HG03442 (cell line): ENCODE measurements around the gene LSM14B.
"Not testable (repeated sequence)": the region's sequence is repeated elsewhere in the genome, so short reads cannot be mapped to it uniquely, and the experiment has no call there.

Experiments used
- ATAC-seq: cut with Tn5 transposase; IDR thresholded peaks from one replicate; pipeline ENCODE4 v1.9.1; 2021; ENCODE audit warnings: mild to moderate bottlenecking, moderate library complexity; ENCODE audit not compliant: unreplicated experiment

LSM14B gene

GRCh38 chr20:62143957-62144825 lies 21.9 kb downstream of the LSM14B start:
- ATAC-seq: peak; percentile 22

- no peak for ATAC-seq
Measured at GRCh38 chr20:62145688-62146018, 23.4 kb downstream of the LSM14B start.

- ATAC-seq: no peak
Measured at GRCh38 chr20:62146019-62146755, 23.9 kb downstream of the LSM14B start.

- no peak for ATAC-seq
Measured at GRCh38 chr20:62147125-62147524, 24.9 kb downstream of the LSM14B start.

GRCh38 chr20:62147528-62147927 lies 25.3 kb downstream of the LSM14B start:
- no peak for ATAC-seq

DNA sequence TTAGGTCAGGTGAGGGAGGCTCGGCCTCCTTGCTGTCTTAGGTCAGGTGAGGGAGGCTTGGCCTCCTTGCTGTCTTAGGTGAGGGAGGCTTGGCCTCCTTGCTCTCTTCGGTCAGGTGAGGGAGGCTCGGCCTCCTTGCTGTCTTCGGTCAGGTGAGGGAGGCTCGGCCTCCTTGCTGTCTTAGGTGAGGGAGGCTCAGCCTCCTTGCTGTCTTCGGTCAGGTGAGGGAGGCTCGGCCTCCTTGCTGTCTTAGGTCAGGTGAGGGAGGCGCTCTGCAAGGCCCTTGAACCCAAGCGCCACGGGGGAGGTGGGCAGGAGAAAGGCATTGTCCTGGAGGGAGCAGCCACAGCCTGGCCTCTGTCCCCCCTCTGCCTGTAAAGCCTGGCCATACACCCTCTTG lies 26.1 kb downstream of the LSM14B start:
- ATAC-seq: not testable (repeated sequence)

DNA sequence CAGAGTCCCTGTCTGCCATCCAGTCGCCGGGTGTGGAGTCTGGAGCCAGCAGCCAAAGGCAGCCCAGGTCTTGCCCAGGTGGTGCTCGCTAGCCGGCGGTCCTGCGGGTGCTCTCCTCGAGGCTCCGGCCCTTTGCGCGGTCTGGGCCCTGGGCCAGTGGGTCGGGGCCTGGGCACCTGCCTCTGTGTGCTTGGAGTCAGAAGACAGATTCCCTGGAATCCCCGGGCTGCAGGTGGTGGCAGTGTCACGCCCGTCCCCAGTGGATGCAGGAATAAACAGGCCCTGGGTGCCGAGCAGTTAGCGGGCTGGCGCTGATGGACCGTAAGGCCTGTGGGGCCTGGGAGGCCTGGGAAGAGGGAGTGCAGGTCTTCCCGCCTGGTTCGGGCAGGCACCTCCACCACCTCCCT lies 26.6 kb downstream of the LSM14B start:
- no peak for ATAC-seq

- ATAC-seq: no peak
Measured at GRCh38 chr20:62149532-62150309, 27.4 kb downstream of the LSM14B start.

DNA sequence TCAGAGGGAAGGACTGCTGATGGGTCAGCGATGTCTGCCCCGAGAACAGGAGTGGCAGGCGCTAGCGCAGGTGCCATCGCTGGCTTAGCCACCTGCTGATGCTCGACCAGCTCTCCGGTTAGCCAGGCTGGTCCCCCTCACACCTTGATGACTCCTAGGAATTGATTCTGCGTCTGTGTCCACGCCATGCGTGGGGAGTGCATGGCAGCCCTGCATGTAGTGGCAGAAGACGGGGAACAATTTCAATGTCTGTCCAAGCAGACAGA lies 28.0 kb downstream of the LSM14B start:
- ATAC-seq: no peak

DNA sequence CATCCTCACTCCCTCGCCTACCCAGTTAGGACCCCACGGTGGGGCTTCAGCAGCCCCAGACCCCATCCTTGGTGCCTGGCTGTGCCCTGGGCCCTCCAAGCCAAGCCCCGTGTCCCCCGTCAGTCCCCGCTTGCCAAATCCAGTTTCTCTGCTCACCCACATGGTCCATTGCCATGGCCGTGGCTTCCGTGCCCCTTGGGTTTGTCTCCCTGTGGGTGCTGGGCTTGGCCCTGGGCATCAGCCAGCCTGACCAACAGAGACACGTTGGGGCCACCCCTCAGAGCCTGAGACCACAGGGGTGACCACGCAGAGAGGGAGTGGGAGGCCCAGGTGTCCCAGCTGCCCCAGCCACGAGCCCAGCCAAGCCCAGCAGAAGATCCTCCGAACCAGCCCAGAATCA lies 28.9 kb downstream of the LSM14B start:
- ATAC-seq: no peak

- no peak for ATAC-seq
Measured at GRCh38 chr20:62151835-62152364, 29.6 kb downstream of the LSM14B start.

DNA sequence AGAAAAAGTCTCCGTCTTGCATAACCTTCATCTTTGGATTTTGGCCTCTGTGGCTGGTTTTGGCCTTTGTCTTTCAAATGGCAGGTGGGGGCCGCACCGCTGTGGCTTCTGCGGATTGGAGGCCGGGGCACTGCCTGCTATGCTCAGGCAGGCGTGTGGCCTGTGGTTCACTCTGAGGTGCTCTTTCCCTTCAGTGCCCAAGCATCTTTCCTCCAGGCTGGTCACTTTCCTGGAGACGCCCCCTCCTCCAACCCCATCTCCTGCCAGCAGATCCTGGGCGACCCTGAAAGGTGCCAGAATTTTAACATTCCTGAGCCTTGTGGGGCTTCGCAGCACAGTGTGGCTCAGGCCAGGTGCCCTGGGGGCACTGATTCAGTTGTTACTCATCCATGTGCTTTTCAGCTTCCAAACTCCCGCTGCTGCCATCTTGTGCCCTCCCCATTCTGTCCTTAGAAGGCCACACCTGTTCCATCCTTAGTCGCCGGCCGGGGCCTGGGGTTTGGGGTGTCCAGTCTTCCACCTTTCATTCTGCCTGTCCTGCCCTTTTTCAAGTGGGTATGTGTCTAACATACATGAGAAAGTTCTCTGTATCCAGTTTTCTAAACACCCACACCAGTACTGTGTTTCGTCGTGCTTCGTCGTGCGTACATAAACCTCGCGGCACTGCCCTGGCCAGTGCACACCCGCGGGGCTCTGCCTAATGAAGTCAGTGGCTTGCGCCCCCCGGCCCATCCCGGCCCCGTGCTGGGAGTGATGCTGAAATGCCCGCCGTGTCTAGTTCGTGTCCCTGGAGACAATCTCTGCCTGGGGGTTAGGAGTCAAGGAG lies 33.4 kb downstream of the LSM14B start:
- no peak for ATAC-seq

GRCh38 chr20:62156254-62156556 lies 33.9 kb downstream of the LSM14B start:
- no peak for ATAC-seq

GRCh38 chr20:62156592-62157386 lies 34.5 kb downstream of the LSM14B start:
- peak; percentile 39 for ATAC-seq

DNA sequence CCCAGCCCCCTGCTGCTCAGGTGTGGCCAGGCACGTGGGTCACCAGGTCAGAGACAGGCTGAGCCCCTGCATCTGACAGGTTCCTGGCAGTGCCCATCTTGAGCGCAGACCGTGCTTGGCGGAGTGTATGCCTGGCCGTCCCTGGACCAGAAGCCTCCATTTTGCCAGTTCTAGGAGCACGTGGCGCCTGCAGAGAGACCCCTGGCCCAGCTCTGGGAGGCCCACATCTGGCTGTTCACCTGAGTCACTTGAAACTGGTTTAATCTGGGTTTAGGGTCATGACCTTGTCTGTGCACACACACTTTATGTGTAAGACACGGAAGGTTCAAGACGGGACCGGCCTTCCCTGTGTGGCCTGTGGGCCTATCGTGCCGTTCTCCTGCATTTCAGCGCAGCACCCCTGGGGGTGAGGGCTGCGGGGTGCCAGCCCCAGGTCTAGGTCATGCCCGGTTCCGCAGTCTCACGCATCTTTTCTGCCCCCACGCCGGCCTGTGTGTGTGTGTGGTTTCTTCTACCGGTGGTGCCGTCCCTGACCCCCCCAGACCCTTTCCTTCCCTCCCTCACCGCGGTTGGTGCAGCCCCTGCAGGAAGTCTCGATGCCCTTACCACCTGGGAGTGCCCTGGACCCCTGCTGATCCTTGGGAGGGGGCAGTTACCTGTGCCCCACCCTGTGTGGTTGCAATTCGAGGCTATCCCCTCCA lies 35.3 kb downstream of the LSM14B start:
- ATAC-seq: no peak

GRCh38 chr20:62158088-62158400 lies 35.8 kb downstream of the LSM14B start:
- no peak for ATAC-seq

- no peak for ATAC-seq
Measured at GRCh38 chr20:62158541-62158940, 36.3 kb downstream of the LSM14B start.

- ATAC-seq: no peak
Measured at GRCh38 chr20:62159052-62159451, 36.8 kb downstream of the LSM14B start.

DNA sequence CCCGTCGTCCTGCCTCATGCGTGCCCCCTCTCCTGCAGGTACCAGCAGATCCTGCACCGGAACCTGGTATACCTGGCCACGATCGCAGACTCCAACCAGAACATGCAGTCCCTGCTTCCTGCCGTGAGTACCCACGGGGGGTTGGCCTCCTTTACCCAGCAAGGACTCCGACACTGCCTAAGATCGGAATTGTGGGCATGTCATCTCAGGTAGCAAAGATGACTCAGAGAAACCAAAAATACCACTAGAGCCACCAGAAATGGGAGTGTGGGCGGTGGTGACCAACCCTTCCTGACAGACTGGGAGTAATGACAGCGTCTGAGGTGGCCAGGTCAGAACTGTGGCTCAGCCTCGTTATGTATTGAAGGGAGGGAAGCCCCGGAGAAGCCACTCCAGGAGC lies 37.6 kb downstream of the LSM14B start:
- ATAC-seq: peak; percentile 71

GRCh38 chr20:62160253-62160652 lies 38.0 kb downstream of the LSM14B start:
- no peak for ATAC-seq
